H9 (cell line): ENCODE results near the gene CCNJL. TPM values are rescaled to one million over a fixed set of nuclear protein-coding genes. Genes with fewer than 3 reads are reported as not detected.

Experiments
- DNase-seq: peaks from one replicate; pipeline ENCODE4 v3.0.0-alpha.2; 2017
- H2AFZ ChIP-seq: one replicate; pipeline ENCODE4 v1.6.1; 2013; ENCODE audit warnings: mild to moderate bottlenecking, low read length, control low read depth, moderate library complexity
- H2AK5ac ChIP-seq: 2 replicates; pipeline ENCODE4 v1.6.1; 2013; ENCODE audit warnings: low read length, control low read depth, mixed read lengths; ENCODE audit not compliant: insufficient read length
- H2BK120ac ChIP-seq: one replicate; pipeline ENCODE4 v1.6.1; 2013; ENCODE audit warnings: low read depth, mild to moderate bottlenecking, low read length, control low read depth, inconsistent platforms; ENCODE audit not compliant: poor library complexity, severe bottlenecking
- H2BK12ac ChIP-seq: 2 replicates; pipeline ENCODE4 v1.6.1; 2013; ENCODE audit warnings: low read length, control low read depth, mixed read lengths, low read depth; ENCODE audit not compliant: insufficient read length
- H2BK15ac ChIP-seq: 2 replicates; pipeline ENCODE4 v1.6.1; 2013; ENCODE audit warnings: low read depth, low read length, control low read depth
- H2BK20ac ChIP-seq: one replicate; pipeline ENCODE4 v1.6.1; 2013; ENCODE audit warnings: low read depth, mild to moderate bottlenecking, low read length, control low read depth, inconsistent platforms; ENCODE audit not compliant: poor library complexity, severe bottlenecking
- H2BK5ac ChIP-seq: 2 replicates; pipeline ENCODE4 v1.6.1; 2013; ENCODE audit warnings: low read length, control low read depth, mixed read lengths; ENCODE audit not compliant: insufficient read length
- H3K14ac ChIP-seq: 2 replicates; pipeline ENCODE4 v1.6.1; 2013; ENCODE audit warnings: low read length, control low read depth; ENCODE audit not compliant: insufficient read depth
- H3K18ac ChIP-seq: 2 replicates; pipeline ENCODE4 v1.6.1; 2013; ENCODE audit warnings: low read depth, mild to moderate bottlenecking, mixed read lengths, low read length, control low read depth; ENCODE audit not compliant: insufficient read length
- H3K23ac ChIP-seq: 2 replicates; pipeline ENCODE4 v1.6.1; 2013; ENCODE audit warnings: low read length, control low read depth, mixed read lengths, low read depth; ENCODE audit not compliant: insufficient read length
- H3K23me2 ChIP-seq: 2 replicates; pipeline ENCODE4 v1.6.1; 2013; ENCODE audit warnings: low read depth, mild to moderate bottlenecking, mixed read lengths, low read length, control low read depth; ENCODE audit not compliant: insufficient read length, poor library complexity, severe bottlenecking
- H3K27ac ChIP-seq: 2 replicates; pipeline ENCODE4 v1.5.1; 2013; ENCODE audit warnings: low read length, control low read depth, mixed read lengths, low read depth; ENCODE audit not compliant: insufficient read length
- H3K27me3 ChIP-seq: 2 replicates; pipeline ENCODE4 v1.6.1; 2013; ENCODE audit warnings: low read length, control low read depth, inconsistent platforms; ENCODE audit not compliant: insufficient read depth
- H3K4ac ChIP-seq: 2 replicates; pipeline ENCODE4 v1.6.1; 2013; ENCODE audit warnings: low read depth, mild to moderate bottlenecking, control low read depth, inconsistent platforms, low read length, moderate library complexity
- H3K4me1 ChIP-seq: 2 replicates; pipeline ENCODE4 v1.6.1; 2013; ENCODE audit warnings: low read length, control low read depth, inconsistent platforms; ENCODE audit not compliant: insufficient read depth
- H3K4me2 ChIP-seq: 2 replicates; pipeline ENCODE4 v1.6.1; 2013; ENCODE audit warnings: low read length, control low read depth, mixed read lengths; ENCODE audit not compliant: insufficient read length, insufficient read depth
- H3K56ac ChIP-seq: 2 replicates; pipeline ENCODE4 v1.6.1; 2013; ENCODE audit warnings: low read depth, mild to moderate bottlenecking, mixed read lengths, low read length, control low read depth; ENCODE audit not compliant: insufficient read length
- H3K79me1 ChIP-seq: 2 replicates; pipeline ENCODE4 v1.6.1; 2013; ENCODE audit warnings: low read depth, mild to moderate bottlenecking, moderate library complexity, low read length, control low read depth, inconsistent platforms; ENCODE audit not compliant: insufficient read depth, poor library complexity, severe bottlenecking
- H3K79me2 ChIP-seq: 2 replicates; pipeline ENCODE4 v1.6.1; 2013; ENCODE audit warnings: low read length, control low read depth, inconsistent platforms; ENCODE audit not compliant: insufficient read depth
- H3K9ac ChIP-seq: 2 replicates; pipeline ENCODE4 v1.6.1; 2013; ENCODE audit warnings: low read length, control low read depth, mixed read lengths; ENCODE audit not compliant: insufficient read length; ENCODE audit errors: extremely low read depth
- H3K9me3 ChIP-seq: one replicate; pipeline ENCODE4 v1.6.1; 2013; ENCODE audit warnings: low read depth, low read length, inconsistent platforms; ENCODE audit not compliant: control insufficient read depth
- H3T11ph ChIP-seq: one replicate; pipeline ENCODE4 v1.6.1; 2013; ENCODE audit warnings: mild to moderate bottlenecking, low read length, control low read depth, inconsistent platforms
- H4K20me1 ChIP-seq: one replicate; pipeline ENCODE4 v1.6.1; 2013; ENCODE audit not compliant: control insufficient read depth, insufficient read length, insufficient read depth
- H4K5ac ChIP-seq: 2 replicates; pipeline ENCODE4 v1.6.1; 2013; ENCODE audit warnings: low read depth, mild to moderate bottlenecking, mixed read lengths, low read length, control low read depth; ENCODE audit not compliant: insufficient read length
- H4K8ac ChIP-seq: replicated peaks from 2 replicates; pipeline ENCODE4 v1.6.1; 2013; ENCODE audit warnings: low read length, control low read depth, mixed read lengths, low read depth; ENCODE audit not compliant: insufficient read length
- H4K91ac ChIP-seq: 2 replicates; pipeline ENCODE4 v1.6.1; 2013; ENCODE audit warnings: low read depth, mild to moderate bottlenecking, moderate library complexity, mixed read lengths, low read length, control low read depth; ENCODE audit not compliant: insufficient read length
- H3K27ac Mint-ChIP-seq, 3 experiments: 2 replicates in 2 of 3; 3 replicates in 1 of 3; pipeline ENCODE4 v1.8.0; 2020 to 2021; ENCODE audit warnings: mixed read lengths in 3 of 3, mild to moderate bottlenecking in 1 of 3, moderate library complexity in 1 of 3
- H3K27me3 Mint-ChIP-seq: 2 replicates; pipeline ENCODE4 v1.8.0; 2021; ENCODE audit warnings: low read depth, mild to moderate bottlenecking, moderate library complexity, mixed read lengths
- H3K36me3 Mint-ChIP-seq, 3 experiments: 2 replicates in 2 of 3; 3 replicates in 1 of 3; pipeline ENCODE4 v1.8.0; 2020 to 2021; ENCODE audit warnings: low read depth in 3 of 3, mixed read lengths in 3 of 3; ENCODE audit not compliant: insufficient read depth in 1 of 3
- H3K4me1 Mint-ChIP-seq, 2 experiments: 2 replicates each; pipeline ENCODE4 v1.8.0; 2020; ENCODE audit warnings: mixed read lengths in 2 of 2
- H3K4me3 Mint-ChIP-seq, 2 experiments: 2 replicates in 1 of 2; 3 replicates in 1 of 2; pipeline ENCODE4 v1.8.0; 2020 to 2021; ENCODE audit warnings: mild to moderate bottlenecking in 2 of 2, mixed read lengths in 2 of 2, moderate library complexity in 1 of 2
- H3K9me3 Mint-ChIP-seq, 2 experiments: 2 replicates in 1 of 2; 3 replicates in 1 of 2; pipeline ENCODE4 v1.8.0; 2020; ENCODE audit warnings: mild to moderate bottlenecking in 2 of 2, mixed read lengths in 2 of 2, moderate library complexity in 1 of 2
- CTCF ChIP-seq: fragments of 200-600 bp; sonication (generic); conservative IDR thresholded peaks from 3 replicates; pipeline ENCODE4 v1.8.0; 2021; ENCODE audit warnings: antibody characterized with exemption, mild to moderate bottlenecking
- WGBS: extraction: QIAGEN DNeasy Blood & Tissue Kit; methylation state at CpG from one replicate; pipeline ENCODE4 v1.1.7; 2013; ENCODE audit warnings: missing lambda C conversion rate, low lambda C conversion rate, mixed read lengths; ENCODE audit not compliant: insufficient read length; ENCODE audit errors: extremely low coverage; 5-methylcytosine and 5-hydroxymethylcytosine counted together
- total RNA-seq: library from RNA; stranded (reverse); gene quantifications from 2 replicates; pipeline ENCODE4 v1.2.1, GENCODE V29; 2021

The CCNJL gene
- total RNA-seq, 1 experiment from 2014 or later, result 26.9 TPM

GRCh38 chr5:160260881-160261815 is 51.2 kb downstream of the CCNJL start:
- TF ChIP-seq CTCF, result no peak
- Histone ChIP-seq H3K23ac (no peak overlapping the region), H4K91ac (no peak overlapping the region), H2BK20ac (no peak overlapping the region), H4K20me1 (no peaks in the 10 kb centered on the region), H2AK5ac (no peak overlapping the region), H3T11ph (no peak overlapping the region), H4K8ac (no peak overlapping the region), H2AFZ (no peak overlapping the region), H3K4me1 (no peaks in the 10 kb centered on the region; the same call in 1 of the 2 replicates), H2BK15ac (no peak overlapping the region), H3K79me1 (peaks cover 2% of the 10 kb centered on the region), H3K4me2 (no peak overlapping the region), H3K79me2 (no peaks in the 10 kb centered on the region), H3K14ac (no peak overlapping the region), H4K5ac (no peak overlapping the region), H3K27ac (no peak overlapping the region), H3K18ac (no peak overlapping the region), H3K23me2 (no peaks in the 10 kb centered on the region), H3K9ac (no peak overlapping the region), H3K9me3 (no peaks in the 10 kb centered on the region), H2BK5ac (no peak overlapping the region), H3K27me3 (no peaks in the 10 kb centered on the region), H3K56ac (no peak overlapping the region), H2BK12ac (no peak overlapping the region), H2BK120ac (no peak overlapping the region), H3K4ac (no peak overlapping the region)
- no peaks in the 10 kb centered on the region for H3K9me3 Mint-ChIP-seq
- H3K4me1 Mint-ChIP-seq, result peaks cover 47 to 57% of the 10 kb centered on the region in 2 experiments
- H3K4me3 Mint-ChIP-seq, result peak overlapping the region in 1 of 2 experiments; percentile 27; a peak in 1 of 5 replicates
- no CpG with 5 or more reads among the region's 22 CpGs for WGBS
- H3K36me3 Mint-ChIP-seq, result peaks cover 33 to 35% (median 33%) of the 10 kb centered on the region in 3 experiments; a peak in 6 of 7 replicates
- H3K27me3 Mint-ChIP-seq, result no peaks in the 10 kb centered on the region
- H3K27ac Mint-ChIP-seq, result peak overlapping the region; percentile 38 to 88 (median 61); a peak in 5 of 7 replicates
- no peak for DNase-seq
